Liver (tissue), 9 donors: ENCODE measurements around the gene RNF149. TPM values are rescaled to one million over a fixed set of nuclear protein-coding genes. Genes with fewer than 3 reads are reported as not detected.

ENCODE experiments used
- DNase-seq: peaks from one replicate; pipeline ENCODE4 v3.0.0-alpha.2; 2017; ENCODE audit warnings: low spot score
- H3K27ac ChIP-seq, 2 donors: one replicate each; pipeline ENCODE4 v1.7.0; 2013; ENCODE audit warnings: inconsistent platforms in 2 of 2, low read length in 2 of 2, control low read depth in 1 of 2, low read depth in 1 of 2, mild to moderate bottlenecking in 1 of 2
- H3K27me3 ChIP-seq, 4 donors: one replicate each; pipeline versions ENCODE4 v1.6.1 to v1.7.0; 2013; ENCODE audit warnings: low read length in 3 of 4, inconsistent platforms in 1 of 4, mild to moderate bottlenecking in 1 of 4, moderate library complexity in 1 of 4; ENCODE audit not compliant: control insufficient read depth in 4 of 4, insufficient read depth in 4 of 4
- H3K36me3 ChIP-seq, 4 donors: one replicate each; pipeline versions ENCODE4 v1.6.1 to v1.7.0; 2013; ENCODE audit warnings: low read length in 3 of 4, mild to moderate bottlenecking in 3 of 4, low read depth in 1 of 4, moderate library complexity in 1 of 4; ENCODE audit not compliant: control insufficient read depth in 4 of 4, insufficient read depth in 3 of 4
- H3K4me1 ChIP-seq, 4 donors: one replicate each; pipeline versions ENCODE4 v1.6.1 to v1.7.0; 2013; ENCODE audit warnings: low read length in 3 of 4, mild to moderate bottlenecking in 3 of 4, moderate library complexity in 1 of 4; ENCODE audit not compliant: control insufficient read depth in 4 of 4, insufficient read depth in 4 of 4
- H3K4me3 ChIP-seq, 3 donors: one replicate each; pipeline versions ENCODE4 v1.6.1 to v1.7.0; 2013; ENCODE audit warnings: low read length in 3 of 3, control low read depth in 1 of 3, low read depth in 1 of 3, mild to moderate bottlenecking in 1 of 3
- H3K9ac ChIP-seq, 2 donors: one replicate each; pipeline ENCODE4 v1.7.0; 2013; ENCODE audit warnings: low read length in 2 of 2, mild to moderate bottlenecking in 2 of 2, moderate library complexity in 2 of 2, control low read depth in 1 of 2, low read depth in 1 of 2
- H3K9me3 ChIP-seq, 4 donors: one replicate each; pipeline versions ENCODE4 v1.6.1 to v1.7.0; 2013; ENCODE audit warnings: low read length in 3 of 4; ENCODE audit not compliant: control insufficient read depth in 4 of 4
- CTCF ChIP-seq: fragments of 150-350 bp; IDR thresholded peaks from 2 replicates; pipeline ENCODE4 v1.5.1; 2017; ENCODE audit warnings: improper control_type of control experiment, low read depth, low read length; ENCODE audit not compliant: missing input control
- FOXA2 ChIP-seq: IDR thresholded peaks from 2 replicates; pipeline ENCODE4 v1.6.1; 2016; ENCODE audit warnings: antibody characterized with exemption
- GABPA ChIP-seq, 2 donors: IDR thresholded peaks in 1 of 2; conservative IDR thresholded peaks in 1 of 2; 2 replicates each; pipeline ENCODE4 v1.6.1; 2016; ENCODE audit warnings: antibody characterized with exemption in 2 of 2, mild to moderate bottlenecking in 1 of 2, moderate library complexity in 1 of 2
- HNF4A ChIP-seq, 2 donors: conservative IDR thresholded peaks; 2 replicates each; pipeline ENCODE4 v1.6.1; 2016; ENCODE audit warnings: antibody characterized with exemption in 2 of 2, mild to moderate bottlenecking in 2 of 2
- HNF4G ChIP-seq: IDR thresholded peaks from 2 replicates; pipeline ENCODE4 v1.6.1; 2016; ENCODE audit warnings: antibody characterized with exemption
- RAD21 ChIP-seq, 2 donors: IDR thresholded peaks; 2 replicates each; pipeline ENCODE4 v1.6.1; 2016; ENCODE audit warnings: antibody characterized with exemption in 2 of 2, mild to moderate bottlenecking in 2 of 2
- RXRA ChIP-seq, 2 donors: IDR thresholded peaks; 2 replicates each; pipeline ENCODE4 v1.6.1; 2017 to 2018; ENCODE audit warnings: antibody characterized with exemption in 2 of 2, mild to moderate bottlenecking in 1 of 2
- YY1 ChIP-seq: IDR thresholded peaks from 2 replicates; pipeline ENCODE4 v1.6.1; 2016; ENCODE audit warnings: antibody characterized with exemption, mild to moderate bottlenecking
- ZBTB33 ChIP-seq: IDR thresholded peaks from 2 replicates; pipeline ENCODE4 v1.6.1; 2016; ENCODE audit warnings: antibody characterized with exemption
- WGBS: extraction: QIAGEN DNeasy Blood & Tissue Kit; methylation state at CpG from one replicate; pipeline ENCODE4 v1.1.7; 2013; 5-methylcytosine and 5-hydroxymethylcytosine counted together
- polyA plus RNA-seq, 2 donors: library from polyadenylated mRNA; stranded (reverse) in 1 of 2; unstranded in 1 of 2; fragments of 200-250 nt in 1 of 2; fragments of >200 nt in 1 of 2; fragmentation: Nextera tagmentation in 1 of 2; extraction: Ambion mirVana in 1 of 2; gene quantifications; one replicate each; pipeline versions ENCODE4 v1.2.1 to v1.2.3, GENCODE V29; 2013 to 2015
- total RNA-seq, 2 donors: library from RNA; depleted of rRNA; stranded (reverse); fragments of >200 nt; gene quantifications; one replicate each; pipeline ENCODE4 v1.2.3, GENCODE V29; 2014
- donor health status: healthy.
- donor health status: healthy.
- donor health status: healthy.
- donor health status: healthy.
- donor health status: healthy.

Gene RNF149
- total and polyA plus RNA-seq, 4 donors, result 14.1 to 54.7 (median 29.1) TPM

GRCh38 chr2:101342625-101343008 is 34.1 kb upstream of the RNF149 start:
- H3K9ac ChIP-seq, result no peak overlapping the region
- no peak overlapping the region for H3K4me3 ChIP-seq
- no peak for TF ChIP-seq ZBTB33
- no peaks in the 10 kb centered on the region for H3K36me3 ChIP-seq
- no peak overlapping the region for H3K27ac ChIP-seq
- 88% methylated on average over 15 of the region's 15 CpGs for WGBS
- no peak for DNase-seq
- peaks cover 0 to 16% (median 10%) of the 10 kb centered on the region in 4 donors for H3K4me1 ChIP-seq
- H3K9me3 ChIP-seq, result no peaks in the 10 kb centered on the region
- no peaks in the 10 kb centered on the region for H3K27me3 ChIP-seq

GRCh38 chr2:101341901-101342624 is 33.6 kb upstream of the RNF149 start:
- Histone ChIP-seq H3K9me3 (no peaks in the 10 kb centered on the region), H3K36me3 (no peaks in the 10 kb centered on the region), H3K4me3 (no peak overlapping the region), H3K27me3 (no peaks in the 10 kb centered on the region), H3K4me1 (peaks cover 0 to 16% (median 10%) of the 10 kb centered on the region in 4 donors), H3K27ac (no peak overlapping the region), H3K9ac (no peak overlapping the region)
- peak; percentile 73 for TF ChIP-seq CTCF
- no peak for TF ChIP-seq YY1
- peak in 1 of 2 donors; percentile 9 for TF ChIP-seq HNF4A (conservative IDR thresholded peaks at IDR 0.05)
- no peak for TF ChIP-seq HNF4G
- peak; percentile 84 to 87 for TF ChIP-seq RAD21 (IDR thresholded peaks at IDR 0.05)
- no peak for TF ChIP-seq FOXA2
- TF ChIP-seq RXRA (IDR thresholded peaks at IDR 0.05), result no peak
- TF ChIP-seq GABPA (IDR thresholded peaks at IDR 0.05 in 1 of 2, conservative IDR thresholded peaks at IDR 0.05 in 1 of 2), result no peak
- WGBS, result 60% methylated on average over 21 of the region's 21 CpGs
- DNase-seq, result peak; percentile 83

- Histone ChIP-seq H3K9ac (no peak overlapping the region), H3K27me3 (no peaks in the 10 kb centered on the region), H3K4me1 (peaks cover 0 to 16% (median 10%) of the 10 kb centered on the region in 4 donors), H3K36me3 (no peaks in the 10 kb centered on the region), H3K9me3 (no peaks in the 10 kb centered on the region), H3K4me3 (no peak overlapping the region), H3K27ac (no peak overlapping the region)
- no peak for TF ChIP-seq HNF4A (conservative IDR thresholded peaks at IDR 0.05)
- DNase-seq, result no peak
- WGBS, result 91% methylated on average over 7 of the region's 7 CpGs
Measured at GRCh38 chr2:101341421-101341820, 32.9 kb upstream of the RNF149 start.
